Stimulated activated effector memory CD8-positive, alpha-beta T cell treated with anti-CD3 and anti-CD28 coated beads, Interleukin-12 subunit alpha, Interleukin-12 subunit beta, amount 100 ng/mL, for 72 hours (primary cell): ENCODE results near the gene CLCN4.

Experiments
- ATAC-seq: fragments of 150-1000 bp; cut with Tn5 transposase; 2 replicates; pipeline ENCODE4 v1.10.0; 2021
- DNase-seq, 2 donors: peaks; one replicate each; pipeline ENCODE4 v3.0.0; 2021 to 2022; ENCODE audit warnings: low spot score in 2 of 2
- H3K27ac Mint-ChIP-seq: one replicate; pipeline ENCODE4 v1.8.0; 2022; ENCODE audit warnings: mild to moderate bottlenecking, mixed read lengths
- H3K36me3 Mint-ChIP-seq: one replicate; pipeline ENCODE4 v1.8.0; 2022; ENCODE audit warnings: mild to moderate bottlenecking, mixed read lengths
- H3K4me1 Mint-ChIP-seq: one replicate; pipeline ENCODE4 v1.8.0; 2022; ENCODE audit warnings: mixed read lengths
- H3K4me3 Mint-ChIP-seq: one replicate; pipeline ENCODE4 v1.8.0; 2022; ENCODE audit warnings: mild to moderate bottlenecking, mixed read lengths
- H3K9me3 Mint-ChIP-seq: one replicate; pipeline ENCODE4 v1.8.0; 2022; ENCODE audit warnings: mixed read lengths

Gene CLCN4

DNA sequence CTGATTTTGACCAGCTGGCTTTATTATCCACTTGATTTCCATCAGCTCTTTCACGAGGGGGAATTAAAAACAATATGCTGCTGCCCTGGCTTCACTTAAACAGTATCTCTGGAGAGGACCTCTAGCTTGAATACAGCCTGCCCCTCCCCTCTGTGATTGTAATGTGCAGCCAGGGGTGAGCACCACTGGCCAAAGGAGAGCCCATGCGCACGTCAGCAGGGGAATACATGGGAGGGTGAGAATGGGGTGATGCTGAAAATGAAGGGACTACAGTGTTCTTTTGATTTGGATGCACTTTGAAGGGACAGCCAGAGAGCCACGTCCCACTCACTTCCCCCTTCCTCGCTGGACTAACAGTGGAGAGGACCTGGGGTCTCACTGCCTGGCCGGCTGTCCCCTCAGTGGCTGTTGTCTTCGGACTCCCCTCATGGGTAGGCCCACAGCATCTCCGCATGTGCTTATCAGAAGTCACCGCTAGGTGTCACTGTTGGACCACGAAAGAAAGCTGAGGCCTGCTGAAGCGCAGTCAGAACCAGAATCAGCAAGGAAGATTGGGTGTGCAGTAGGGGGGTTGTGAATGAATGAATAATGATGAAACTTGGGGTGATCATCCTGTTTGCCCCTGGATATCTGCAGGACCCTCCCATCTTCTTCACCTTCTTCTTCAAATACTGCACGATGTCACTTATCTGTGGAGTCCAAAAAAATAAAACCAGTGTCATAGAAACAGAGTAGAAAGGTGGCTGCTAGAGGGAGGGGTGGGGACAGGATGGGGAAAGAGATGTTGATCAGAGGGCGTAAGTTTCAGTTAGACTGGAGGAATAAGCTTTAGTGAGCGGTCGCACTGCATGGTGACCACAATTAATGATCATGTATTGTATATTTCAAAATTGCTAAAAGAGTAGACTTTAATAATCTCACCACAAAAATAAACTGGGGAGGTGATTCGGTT is 32.8 kb downstream of the CLCN4 start:
- no peak overlapping the region for H3K27ac Mint-ChIP-seq

DNA sequence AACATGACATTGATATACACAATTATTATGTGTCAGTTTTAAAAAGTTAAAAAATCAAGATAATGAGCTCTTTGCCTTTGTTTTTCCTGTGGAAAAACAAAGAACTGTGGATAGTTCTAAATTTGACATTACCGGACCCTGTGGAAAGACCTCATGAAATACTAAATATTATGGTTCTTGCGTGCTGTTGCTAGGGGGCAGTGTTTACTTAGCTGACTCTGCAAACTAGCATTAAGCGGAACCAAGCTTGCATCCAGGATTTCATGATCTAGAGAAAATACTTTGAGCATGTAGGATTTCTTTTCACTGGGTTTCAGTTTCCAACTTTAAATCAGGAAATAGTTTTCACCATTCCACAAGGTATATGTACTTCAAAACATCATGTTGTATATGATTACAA is 33.6 kb downstream of the CLCN4 start:
- DNase-seq (no peak), ATAC-seq (no peak)
- H3K4me3 Mint-ChIP-seq, result no peak overlapping the region

More for the DNA sequence above, 32.8 kb downstream of the CLCN4 start:
- Mint-ChIP-seq H3K4me1 (no peaks in the 10 kb centered on the region), H3K4me3 (no peak overlapping the region), H3K9me3 (no peaks in the 10 kb centered on the region), H3K36me3 (no peaks in the 10 kb centered on the region)
- DNase-seq, result peak; percentile 51 to 78
- ATAC-seq, result peak; percentile 73

DNA sequence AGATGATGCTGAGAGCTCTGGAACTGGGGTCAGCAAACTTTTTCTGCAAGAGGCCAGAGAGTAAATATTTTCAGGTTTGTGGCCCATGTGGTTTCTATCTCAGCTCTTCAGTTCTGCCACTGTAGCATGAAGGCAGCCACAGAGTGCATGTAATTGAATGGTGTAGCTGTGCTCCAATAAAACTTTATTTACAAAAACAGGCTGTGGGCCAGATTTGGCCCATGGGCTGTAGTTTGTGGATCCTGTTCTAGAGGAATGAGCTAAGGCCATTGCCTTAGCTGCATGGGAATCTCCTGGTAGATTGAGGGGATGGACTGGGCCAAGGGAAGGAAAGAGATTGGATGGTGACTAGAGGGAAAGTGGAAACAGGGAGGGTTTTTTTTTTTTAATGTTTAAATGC is 36.8 kb downstream of the CLCN4 start:
- H3K9me3 Mint-ChIP-seq, result no peaks in the 10 kb centered on the region
- ATAC-seq, result no peak
- DNase-seq, result no peak
- H3K27ac Mint-ChIP-seq, result no peak overlapping the region
- no peaks in the 10 kb centered on the region for H3K36me3 Mint-ChIP-seq
- H3K4me1 Mint-ChIP-seq, result no peaks in the 10 kb centered on the region
- H3K4me3 Mint-ChIP-seq, result no peak overlapping the region

More for the DNA sequence above, 33.6 kb downstream of the CLCN4 start:
- Mint-ChIP-seq H3K4me1 (no peaks in the 10 kb centered on the region), H3K36me3 (no peaks in the 10 kb centered on the region), H3K9me3 (no peaks in the 10 kb centered on the region), H3K27ac (no peak overlapping the region)

DNA sequence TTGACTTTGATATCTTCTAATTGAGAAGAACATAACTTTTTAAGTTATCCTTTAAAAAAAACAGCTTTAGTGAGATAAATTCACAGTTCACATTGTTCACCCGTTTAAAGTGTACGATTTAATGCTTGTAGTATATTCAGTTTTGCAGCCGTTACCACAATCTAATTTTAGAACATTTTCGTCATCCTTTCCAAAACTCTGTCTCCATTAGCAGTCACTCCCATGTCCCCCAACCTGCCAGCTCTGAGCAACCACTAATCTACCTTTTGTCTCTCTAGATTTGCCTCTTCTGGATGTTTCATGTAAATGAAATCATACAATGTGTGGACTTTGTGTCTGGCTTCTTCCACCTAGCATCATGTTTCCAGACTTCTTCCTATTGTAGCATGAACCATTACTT is 38.6 kb downstream of the CLCN4 start:
- no peaks in the 10 kb centered on the region for H3K9me3 Mint-ChIP-seq
- DNase-seq (no peak), ATAC-seq (no peak)
- H3K36me3 Mint-ChIP-seq, result no peaks in the 10 kb centered on the region
- H3K27ac Mint-ChIP-seq, result no peak overlapping the region
- no peak overlapping the region for H3K4me3 Mint-ChIP-seq
- peaks cover 5% of the 10 kb centered on the region for H3K4me1 Mint-ChIP-seq

DNA sequence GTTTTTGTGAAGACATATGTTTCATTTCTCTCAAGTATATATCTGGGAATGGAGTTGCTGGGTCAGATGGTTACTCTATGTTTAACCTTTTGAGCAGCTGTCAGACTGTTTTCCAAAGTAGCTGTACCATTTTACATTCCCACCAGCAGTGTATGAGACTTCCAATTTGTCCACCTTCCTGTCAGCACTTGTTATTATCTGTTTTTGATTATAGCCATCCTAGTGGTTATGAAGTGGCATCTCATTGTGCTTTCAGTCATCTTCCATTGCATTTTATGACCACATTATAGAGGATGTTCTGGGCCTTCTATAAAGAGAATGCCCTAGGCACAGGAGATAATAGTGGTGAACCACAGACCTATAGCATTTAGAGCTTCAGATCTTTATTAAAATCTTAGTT is 39.2 kb downstream of the CLCN4 start:
- ATAC-seq (no peak), DNase-seq (no peak)
- Mint-ChIP-seq H3K9me3 (no peaks in the 10 kb centered on the region), H3K27ac (no peak overlapping the region), H3K4me3 (no peak overlapping the region), H3K36me3 (no peaks in the 10 kb centered on the region), H3K4me1 (peaks cover 5% of the 10 kb centered on the region)

DNA sequence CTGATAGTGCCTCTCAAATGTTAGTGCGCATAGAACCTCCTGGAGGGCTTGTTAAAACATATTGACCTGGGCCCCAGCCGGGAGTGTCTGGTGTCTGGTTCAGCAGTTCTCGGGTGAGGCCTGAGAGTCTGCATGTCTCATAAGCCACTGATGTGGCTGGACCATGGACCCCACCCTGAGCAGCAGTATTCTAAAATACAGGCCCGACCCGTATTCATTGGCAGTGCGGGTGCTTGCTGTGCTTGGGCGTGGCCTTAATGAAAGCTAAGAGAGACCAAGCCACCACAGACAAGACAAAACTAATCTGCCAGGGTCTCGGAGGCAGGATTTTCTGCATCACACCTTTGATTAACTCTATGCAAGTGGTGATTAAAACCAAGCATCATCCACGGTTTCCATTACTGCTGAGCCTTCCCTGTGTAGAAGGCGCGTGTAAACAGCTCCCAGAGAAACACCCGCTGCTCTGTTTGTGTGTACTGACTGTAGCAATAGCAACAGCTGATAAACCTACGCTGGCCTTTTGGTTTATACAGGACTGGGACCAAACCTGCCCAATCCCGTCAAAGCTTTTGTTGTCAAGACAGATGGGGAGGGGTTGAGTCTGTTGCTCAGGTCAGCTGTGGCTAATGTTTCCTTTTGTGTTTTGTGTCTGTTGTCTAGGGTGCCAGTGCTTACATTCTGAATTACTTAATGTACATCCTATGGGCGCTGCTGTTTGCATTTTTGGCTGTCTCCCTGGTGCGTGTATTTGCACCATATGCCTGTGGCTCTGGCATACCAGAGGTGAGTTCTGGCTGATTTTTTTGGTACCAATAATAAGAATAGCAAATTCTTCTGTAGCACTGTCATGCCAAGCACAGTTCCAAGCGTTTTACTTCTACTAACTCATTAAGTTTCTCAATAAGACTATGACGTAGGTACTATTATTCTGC is 40.8 kb downstream of the CLCN4 start:
- no peak overlapping the region for H3K4me3 Mint-ChIP-seq
- H3K9me3 Mint-ChIP-seq, result no peaks in the 10 kb centered on the region
- H3K36me3 Mint-ChIP-seq, result no peaks in the 10 kb centered on the region
- DNase-seq (no peak), ATAC-seq (no peak)
- peaks cover 5% of the 10 kb centered on the region for H3K4me1 Mint-ChIP-seq
- no peak overlapping the region for H3K27ac Mint-ChIP-seq

DNA sequence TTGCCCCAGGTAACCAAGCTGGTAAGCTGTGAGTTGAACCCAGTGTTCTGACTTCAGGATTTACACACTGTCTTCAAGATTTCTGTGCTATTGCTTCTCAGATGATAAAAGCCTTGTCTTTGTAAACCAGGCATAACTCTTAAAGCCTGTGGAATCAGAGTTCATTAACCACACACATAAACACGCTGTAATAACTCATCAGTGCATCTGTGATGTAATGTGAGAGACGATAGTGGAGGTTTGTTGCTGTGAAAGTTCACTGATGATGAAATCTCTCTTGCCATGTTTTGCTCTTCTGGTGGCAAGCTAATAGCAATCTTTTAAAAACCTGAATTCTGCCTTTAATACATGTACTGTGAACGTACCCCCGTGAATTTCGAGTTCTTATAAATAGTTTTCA is 41.5 kb downstream of the CLCN4 start:
- Mint-ChIP-seq H3K27ac (no peak overlapping the region), H3K9me3 (no peaks in the 10 kb centered on the region), H3K36me3 (no peaks in the 10 kb centered on the region), H3K4me3 (no peak overlapping the region), H3K4me1 (peaks cover 5% of the 10 kb centered on the region)
- DNase-seq, result no peak
- no peak for ATAC-seq

DNA sequence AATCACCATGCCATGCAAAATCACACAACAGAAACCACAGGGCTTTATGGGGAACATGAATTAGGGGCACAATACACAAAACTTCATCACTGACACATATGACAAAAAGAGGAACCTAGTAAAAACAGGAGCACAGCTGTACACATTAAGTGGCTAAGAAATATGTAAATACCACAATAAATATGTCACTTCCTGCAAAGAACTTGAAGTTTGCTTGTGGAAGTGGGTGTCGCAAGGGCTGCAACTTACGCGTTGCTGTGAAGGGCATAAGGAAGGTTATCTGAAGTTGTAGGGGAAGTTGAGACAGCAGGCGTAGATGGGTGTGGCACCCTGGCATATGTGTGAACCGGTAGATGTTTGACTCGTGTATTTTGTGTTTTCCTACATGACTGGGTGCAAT is 42.4 kb downstream of the CLCN4 start:
- no peak overlapping the region for H3K27ac Mint-ChIP-seq
- no peaks in the 10 kb centered on the region for H3K9me3 Mint-ChIP-seq

DNA sequence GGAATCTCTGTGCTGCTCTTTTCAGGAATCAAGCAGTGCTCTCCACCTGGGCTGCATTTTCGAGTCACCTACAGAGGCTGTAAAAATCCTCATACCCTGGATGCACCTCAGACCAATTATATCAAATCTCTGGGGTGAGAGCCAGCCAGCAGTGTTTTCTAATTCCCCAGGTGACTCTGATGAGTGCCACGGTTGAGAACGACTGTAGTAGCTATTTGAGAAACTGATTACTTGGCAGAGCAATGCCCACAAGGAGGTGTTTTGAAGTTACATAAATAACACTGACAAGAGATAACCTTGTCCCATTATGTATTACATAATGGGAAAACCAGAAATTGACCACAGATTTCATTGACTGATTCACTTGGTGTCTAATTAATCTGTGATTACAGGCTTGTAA is 46.8 kb downstream of the CLCN4 start:
- DNase-seq, result no peak
- no peaks in the 10 kb centered on the region for H3K36me3 Mint-ChIP-seq
- H3K4me1 Mint-ChIP-seq, result peaks cover 5% of the 10 kb centered on the region
- no peak overlapping the region for H3K4me3 Mint-ChIP-seq
- H3K9me3 Mint-ChIP-seq, result no peaks in the 10 kb centered on the region
- no peak overlapping the region for H3K27ac Mint-ChIP-seq
- no peak for ATAC-seq

More for the DNA sequence above, 42.4 kb downstream of the CLCN4 start:
- ATAC-seq, result no peak
- Mint-ChIP-seq H3K36me3 (no peaks in the 10 kb centered on the region), H3K4me3 (no peak overlapping the region), H3K4me1 (peaks cover 5% of the 10 kb centered on the region)
- no peak for DNase-seq

DNA sequence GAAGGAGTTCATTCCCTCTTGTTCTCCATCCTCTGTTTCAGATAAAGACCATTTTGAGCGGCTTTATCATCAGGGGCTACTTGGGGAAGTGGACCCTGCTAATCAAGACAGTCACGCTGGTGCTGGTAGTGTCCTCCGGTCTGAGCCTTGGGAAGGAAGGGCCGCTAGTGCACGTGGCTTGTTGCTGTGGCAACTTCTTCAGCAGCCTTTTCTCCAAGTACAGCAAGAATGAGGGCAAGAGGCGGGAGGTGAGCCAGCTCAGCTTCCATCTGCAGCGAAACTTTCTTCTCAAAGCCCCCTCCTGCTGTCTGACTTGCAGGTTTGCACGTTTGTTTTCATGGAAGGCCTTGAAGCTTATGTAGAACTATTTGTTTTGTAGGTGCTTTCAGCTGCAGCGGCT is 49.5 kb downstream of the CLCN4 start:
- Mint-ChIP-seq H3K4me1 (no peaks in the 10 kb centered on the region), H3K9me3 (no peaks in the 10 kb centered on the region), H3K27ac (no peak overlapping the region), H3K4me3 (no peak overlapping the region), H3K36me3 (no peaks in the 10 kb centered on the region)
- DNase-seq (no peak), ATAC-seq (no peak)

DNA sequence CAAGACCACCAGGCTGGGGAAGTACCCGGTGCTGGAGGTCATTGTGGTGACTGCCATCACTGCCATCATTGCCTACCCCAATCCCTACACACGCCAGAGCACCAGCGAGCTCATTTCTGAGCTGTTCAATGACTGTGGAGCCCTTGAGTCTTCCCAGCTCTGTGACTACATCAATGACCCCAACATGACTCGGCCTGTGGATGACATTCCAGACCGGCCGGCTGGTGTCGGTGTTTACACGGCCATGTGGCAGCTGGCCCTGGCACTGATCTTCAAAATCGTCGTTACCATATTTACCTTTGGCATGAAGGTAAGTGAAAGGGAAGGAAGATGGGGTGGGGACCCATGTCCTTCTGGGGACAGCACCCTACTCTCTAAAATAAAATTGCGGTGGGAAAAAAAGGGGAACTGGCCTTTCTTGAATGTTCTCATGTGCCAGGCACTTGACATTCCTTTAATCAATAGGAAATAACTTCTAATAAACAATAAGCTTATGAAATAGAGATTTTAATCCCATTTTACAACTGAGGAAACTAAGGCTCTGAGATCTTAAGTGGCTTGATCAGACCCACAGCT is 51.6 kb downstream of the CLCN4 start:
- no peak for ATAC-seq
- no peaks in the 10 kb centered on the region for H3K36me3 Mint-ChIP-seq
- no peaks in the 10 kb centered on the region for H3K9me3 Mint-ChIP-seq
- H3K4me1 Mint-ChIP-seq, result no peaks in the 10 kb centered on the region
- H3K4me3 Mint-ChIP-seq, result no peak overlapping the region
- H3K27ac Mint-ChIP-seq, result no peak overlapping the region
- DNase-seq, result no peak

DNA sequence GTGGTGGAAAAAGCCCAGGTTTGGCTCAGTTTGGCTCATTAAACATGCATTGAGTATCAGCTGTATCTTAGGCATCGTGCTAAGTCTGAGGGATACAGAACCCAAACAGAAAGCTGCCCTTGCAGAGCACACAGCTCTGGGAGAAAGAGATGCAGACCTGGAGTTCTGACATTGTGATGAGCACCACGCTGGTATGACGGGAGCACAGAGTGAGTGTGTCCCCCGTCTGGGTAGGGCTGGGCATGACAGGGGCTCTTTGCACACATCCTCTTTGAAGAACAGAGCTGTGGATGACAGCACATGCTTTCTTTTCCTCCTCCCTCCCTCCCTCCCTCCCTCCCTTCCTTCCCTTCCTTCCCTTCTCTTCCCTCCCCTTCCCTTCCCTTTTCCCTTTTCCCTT is 52.2 kb downstream of the CLCN4 start:
- no peak for DNase-seq
- no peaks in the 10 kb centered on the region for H3K4me1 Mint-ChIP-seq
- no peak for ATAC-seq
- H3K9me3 Mint-ChIP-seq, result no peaks in the 10 kb centered on the region
- no peak overlapping the region for H3K4me3 Mint-ChIP-seq
- no peak overlapping the region for H3K27ac Mint-ChIP-seq
- H3K36me3 Mint-ChIP-seq, result no peaks in the 10 kb centered on the region

DNA sequence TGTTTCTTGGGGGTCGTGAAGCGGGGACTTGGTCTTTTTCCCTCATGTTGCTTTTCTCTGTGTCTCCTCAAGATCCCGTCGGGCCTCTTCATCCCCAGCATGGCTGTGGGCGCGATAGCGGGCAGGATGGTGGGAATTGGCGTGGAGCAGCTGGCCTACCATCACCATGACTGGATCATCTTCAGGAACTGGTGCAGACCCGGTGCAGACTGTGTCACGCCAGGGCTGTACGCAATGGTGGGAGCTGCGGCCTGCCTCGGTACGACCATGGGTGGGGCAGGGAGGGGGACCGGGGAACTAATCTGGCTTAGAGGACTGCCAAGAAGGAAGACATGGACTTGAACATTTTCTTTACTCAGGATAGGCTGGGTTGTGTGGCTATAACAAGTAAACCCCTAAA is 55.6 kb downstream of the CLCN4 start:
- no peak overlapping the region for H3K27ac Mint-ChIP-seq
- no peaks in the 10 kb centered on the region for H3K9me3 Mint-ChIP-seq
- no peak for DNase-seq
- H3K4me3 Mint-ChIP-seq, result no peak overlapping the region
- H3K4me1 Mint-ChIP-seq, result no peaks in the 10 kb centered on the region
- no peaks in the 10 kb centered on the region for H3K36me3 Mint-ChIP-seq
- ATAC-seq, result no peak

DNA sequence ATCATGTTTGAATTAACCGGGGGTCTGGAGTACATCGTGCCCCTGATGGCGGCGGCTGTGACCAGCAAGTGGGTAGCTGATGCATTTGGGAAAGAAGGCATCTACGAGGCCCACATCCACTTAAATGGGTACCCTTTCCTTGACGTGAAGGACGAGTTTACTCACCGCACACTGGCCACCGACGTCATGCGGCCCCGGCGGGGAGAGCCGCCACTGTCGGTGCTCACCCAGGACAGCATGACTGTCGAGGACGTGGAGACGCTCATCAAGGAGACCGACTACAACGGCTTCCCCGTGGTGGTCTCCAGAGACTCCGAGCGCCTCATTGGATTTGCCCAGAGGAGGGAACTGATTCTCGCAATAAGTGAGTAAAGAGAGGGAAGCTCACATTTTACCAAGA is 56.9 kb downstream of the CLCN4 start:
- no peaks in the 10 kb centered on the region for H3K4me1 Mint-ChIP-seq
- H3K27ac Mint-ChIP-seq, result no peak overlapping the region
- no peak overlapping the region for H3K4me3 Mint-ChIP-seq
- DNase-seq (no peak), ATAC-seq (no peak)
- H3K9me3 Mint-ChIP-seq, result no peaks in the 10 kb centered on the region
- H3K36me3 Mint-ChIP-seq, result no peaks in the 10 kb centered on the region

DNA sequence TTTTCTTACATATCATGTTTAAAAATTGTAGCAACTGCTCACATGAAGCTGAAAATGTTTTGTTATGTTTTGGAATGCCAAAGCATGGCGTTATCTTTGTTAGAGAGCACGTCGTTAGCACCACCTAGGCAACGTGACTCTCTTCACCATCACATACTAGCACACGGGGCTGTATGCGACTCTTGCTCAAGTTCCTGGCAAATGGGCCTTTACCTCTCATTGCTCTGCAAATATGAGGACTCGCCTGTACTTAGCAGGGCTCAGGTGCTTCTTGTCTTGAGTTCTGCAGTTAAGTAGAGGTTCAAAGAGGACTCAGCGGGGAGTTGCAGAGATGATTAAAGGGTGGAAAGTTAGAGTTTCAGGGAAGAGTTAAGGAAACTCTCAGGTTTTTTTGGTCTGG is 59.4 kb downstream of the CLCN4 start:
- DNase-seq (no peak), ATAC-seq (no peak)
- Mint-ChIP-seq H3K9me3 (no peaks in the 10 kb centered on the region), H3K4me3 (no peak overlapping the region), H3K4me1 (no peaks in the 10 kb centered on the region), H3K36me3 (no peaks in the 10 kb centered on the region), H3K27ac (no peak overlapping the region)
